ENCODE results near the gene FDCSP. TPM values are rescaled to one million over a fixed set of nuclear protein-coding genes. Genes with fewer than 3 reads are reported as not detected.

Gene FDCSP
- total and polyA plus RNA-seq, 10 of the 15 experiments (the other 5 are each of a cell fraction or from before 2014, with no cell fraction given) = not detected

GRCh38 chr4:70179811-70180210 lies 46.1 kb upstream of the FDCSP start:
- SMC1A ChIA-PET (ENCODE audit: uncharacterized antibody, unreplicated experiment) = interaction anchor here (0.8 kb wide), 1 partner anchor 490 kb away, joined by 3 read pairs; no protein-coding TSS in a partner anchor
- TF ChIP-seq NFYB (IDR thresholded peaks at IDR 0.05; ENCODE audit: insufficient read depth, low read depth, low read length) = no peak
- TF ChIP-seq USF1 (IDR thresholded peaks at IDR 0.05; ENCODE audit: borderline replicate concordance, extremely low read length, insufficient read depth, low read depth, low read length) = no peak
- TF ChIP-seq ATF3 (IDR thresholded peaks at IDR 0.05; ENCODE audit: borderline replicate concordance, extremely low read depth, low read depth, low read length) = no peak
- TF ChIP-seq ATF2 (IDR thresholded peaks at IDR 0.05; ENCODE audit: low read length) = no peak
- no peak for TF ChIP-seq NRF1 (conservative IDR thresholded peaks at IDR 0.05; ENCODE audit: low read depth, low read length)
- TF ChIP-seq MLLT1 (IDR thresholded peaks at IDR 0.05) = no peak
- no peak for TF ChIP-seq SMAD5 (IDR thresholded peaks at IDR 0.05; ENCODE audit: low read depth)
- no peak for TF ChIP-seq E2F8 (IDR thresholded peaks at IDR 0.05; ENCODE audit: low read depth, partially characterized antibody)
- no peak for TF ChIP-seq PAX5 (IDR thresholded peaks at IDR 0.05; ENCODE audit: borderline replicate concordance, low read depth, low read length)
- TF ChIP-seq CBX5 (IDR thresholded peaks at IDR 0.05; ENCODE audit: low read depth) = no peak
- TF ChIP-seq ASH2L (IDR thresholded peaks at IDR 0.05; ENCODE audit: borderline replicate concordance, low read depth) = no peak
- no peak for TF ChIP-seq MTA2 (IDR thresholded peaks at IDR 0.05; ENCODE audit: low read depth)
- POLR2A ChIA-PET = no interaction called here
- Histone ChIP-seq H3K4me2 (ENCODE audit: control insufficient read depth, insufficient read depth) (no peak overlapping the region), H3K9me3 (replicated peaks; ENCODE audit: control insufficient read depth, insufficient read depth, low read length) (no peaks in the 10 kb centered on the region), H3K9ac (ENCODE audit: control insufficient read depth, insufficient read depth, low read length) (no peak overlapping the region), H3K36me3 (ENCODE audit: control insufficient read depth in 2 of 2, insufficient read depth in 2 of 2, low read length in 1 of 2) (no peaks in the 10 kb centered on the region), H2AFZ (ENCODE audit: control insufficient read depth, low read depth, low read length) (no peak overlapping the region), H3K4me3 (no peak overlapping the region), H3K79me2 (ENCODE audit: control insufficient read depth, insufficient read depth, low read length) (no peaks in the 10 kb centered on the region), H3K27me3 (replicated peaks in 1 of 2; ENCODE audit: control insufficient read depth in 2 of 2, insufficient read depth in 2 of 2, low read length in 1 of 2) (no peaks in the 10 kb centered on the region), H3K4me1 (ENCODE audit: control insufficient read depth, insufficient read depth, low read length) (no peaks in the 10 kb centered on the region), H4K20me1 (ENCODE audit: control insufficient read depth, insufficient read depth) (no peaks in the 10 kb centered on the region), H3K27ac (ENCODE audit: control insufficient read depth, insufficient read depth) (no peak overlapping the region)
- intact Hi-C loops (cut with micrococcal nuclease; ENCODE audit: unreplicated experiment) = no loop called here
- in situ Hi-C loops (cut with MboI) = loop anchor here (5.0 kb wide), 1 partner anchor 488 kb away; no protein-coding TSS in a partner anchor
- DNase-seq (ENCODE audit: low read depth, low spot score) = no peak
- no peak for FAIRE-seq
- no peak for ATAC-seq
- CTCF ChIA-PET = interaction anchor here (1.5 kb wide), 1 partner anchor 20 kb away, joined by 4 read pairs; no protein-coding TSS in a partner anchor
- WGBS (ENCODE audit: insufficient coverage, insufficient replicate concordance, low lambda C conversion rate, missing lambda C conversion rate) = 24% methylated on average over 2 of the region's 2 CpGs
- RAD21 ChIA-PET (ENCODE audit: unreplicated experiment) = interaction anchor here (0.6 kb wide), 1 partner anchor 323 kb away, joined by 4 read pairs; no protein-coding TSS in a partner anchor
- no TSS peak for BruUV-seq (replicated peaks)
